Astrocyte of the cerebellum (primary cell): Measurements from ENCODE around the gene HS3ST6.
"Not testable (repeated sequence)": the region's sequence is repeated elsewhere in the genome, so short reads cannot be mapped to it uniquely, and the experiment has no call there.

Experiments used
- DNase-seq: peaks from one replicate; pipeline ENCODE4 v3.0.0-alpha.2; 2011; ENCODE audit warnings: low read depth
- H3K4me3 ChIP-seq: 2 replicates; pipeline ENCODE4 v1.5.1; 2011; ENCODE audit warnings: mild to moderate bottlenecking, low read depth, low read length, moderate library complexity
- CTCF ChIP-seq: IDR thresholded peaks from 2 replicates; pipeline ENCODE4 v1.5.1; 2012; ENCODE audit warnings: low read length, low read depth, moderate library complexity, mild to moderate bottlenecking; ENCODE audit errors: missing control alignments
- in situ Hi-C: cut with HindIII; loops from 2 replicates; pipeline ENCODE4 v1.10.0; 2017; ENCODE audit warnings: low sequenced_read_pairs

The HS3ST6 gene

GRCh38 chr16:1903845-1904840, 14.1 kb downstream of the HS3ST6 start:
- no peak for DNase-seq
- TF ChIP-seq CTCF: no peak
- in situ Hi-C loops: no loop called here
- H3K4me3 ChIP-seq: no peak overlapping the region

- in situ Hi-C loops: no loop called here
- H3K4me3 ChIP-seq: no peak overlapping the region
- no peak for TF ChIP-seq CTCF
- no peak for DNase-seq
These were observed 15.0 kb downstream of the HS3ST6 start for GRCh38 chr16:1903220-1903574.

- in situ Hi-C loops: no loop called here
- H3K4me3 ChIP-seq: no peak overlapping the region
- TF ChIP-seq CTCF: no peak
- DNase-seq: no peak
These were observed 15.5 kb downstream of the HS3ST6 start for GRCh38 chr16:1902547-1903219.

GRCh38 chr16:1900452-1900774, 17.8 kb downstream of the HS3ST6 start:
- H3K4me3 ChIP-seq: no peak overlapping the region
- in situ Hi-C loops: no loop called here
- no peak for DNase-seq
- TF ChIP-seq CTCF: no peak

- TF ChIP-seq CTCF: no peak
- no peak for DNase-seq
- no peak overlapping the region for H3K4me3 ChIP-seq
- in situ Hi-C loops: no loop called here
These were observed 18.4 kb downstream of the HS3ST6 start for GRCh38 chr16:1899641-1900451.

DNA sequence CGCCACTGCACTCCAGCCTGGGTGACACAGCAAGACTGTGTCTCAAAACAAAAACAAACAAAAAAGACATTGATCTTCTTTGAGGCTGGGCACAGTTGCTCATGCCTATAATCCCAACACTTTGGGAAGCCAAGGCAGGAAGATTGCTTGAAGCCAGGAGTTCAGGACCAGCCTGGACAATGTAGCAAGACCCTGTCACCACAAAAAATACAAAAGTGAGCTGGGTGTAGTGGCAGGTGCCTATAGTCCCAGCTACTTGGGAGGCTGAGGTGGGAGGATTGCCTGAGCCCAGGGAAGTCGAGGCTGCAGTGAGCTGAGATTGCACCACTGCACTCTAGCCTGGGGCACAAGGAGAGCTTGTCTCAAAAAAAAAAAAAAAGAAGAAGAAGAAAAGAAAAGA, 20.5 kb downstream of the HS3ST6 start:
- H3K4me3 ChIP-seq, in situ Hi-C loops, DNase-seq: not testable (repeated sequence)
